ENCODE data around the gene ZC3H7A. TPM values are rescaled to one million over a fixed set of nuclear protein-coding genes. Genes with fewer than 3 reads are reported as not detected.

The ZC3H7A gene
- total and polyA plus RNA-seq, 10 of the 15 experiments (the other 5 are each of a cell fraction or from before 2014, with no cell fraction given) = 46.3 to 188 (median 68.6) TPM

GRCh38 chr16:11783319-11784037, 13.6 kb downstream of the ZC3H7A start (continued):
- TF ChIP-seq PRDM15 (CRISPR knock-in tag; IDR thresholded peaks at IDR 0.05) (no peak), SRF (IDR thresholded peaks at IDR 0.05; ENCODE audit: low read depth in 2 of 2, low read length in 2 of 2) (no peak), SIX5 (IDR thresholded peaks at IDR 0.05; ENCODE audit: low read depth, low read length, severe bottlenecking) (no peak), RB1 (IDR thresholded peaks at IDR 0.05; ENCODE audit: borderline replicate concordance) (0 out of 2 replicates have a peak, but pooled peaks have one; percentile 27), POU2F2 (IDR thresholded peaks at IDR 0.05; ENCODE audit: borderline replicate concordance, low read depth, low read length) (0 out of 3 replicates have a peak, but pooled peaks have one; percentile 46), NR2C1 (IDR thresholded peaks at IDR 0.05) (no peak), ASH2L (IDR thresholded peaks at IDR 0.05; ENCODE audit: borderline replicate concordance, low read depth) (0 out of 2 replicates have a peak, but pooled peaks have one; percentile 60), TCF7 (IDR thresholded peaks at IDR 0.05; ENCODE audit: borderline replicate concordance) (peak; percentile 66), MTA3 (IDR thresholded peaks at IDR 0.05; ENCODE audit: borderline replicate concordance, low read length) (0 out of 2 replicates have a peak, but pooled peaks have one; percentile 24), REST (IDR thresholded peaks at IDR 0.05; ENCODE audit: low read depth, low read length) (no peak), BCL3 (IDR thresholded peaks at IDR 0.05; ENCODE audit: borderline replicate concordance, insufficient read depth, low read depth, low read length, poor library complexity, severe bottlenecking) (peak; percentile 42), SMAD5 (IDR thresholded peaks at IDR 0.05; ENCODE audit: low read depth) (no peak; the same call in 1 of the 2 replicates), NFYA (IDR thresholded peaks at IDR 0.05; ENCODE audit: borderline replicate concordance, low read depth, low read length) (no peak), FOS (IDR thresholded peaks at IDR 0.05; ENCODE audit: borderline replicate concordance, extremely low read depth, insufficient read length) (no peak), ZNF384 (IDR thresholded peaks at IDR 0.05; ENCODE audit: borderline replicate concordance, low read depth, low read length) (peak; percentile 88; the same call in 1 of the 2 replicates), POLR2A (IDR thresholded peaks at IDR 0.05; ENCODE audit: low read depth, low read length) (peak; percentile 61), NFIC (IDR thresholded peaks at IDR 0.05; ENCODE audit: low read depth, low read length) (peak; percentile 89), DPF2 (IDR thresholded peaks at IDR 0.05) (peak; percentile 73)
